Fibroblast of lung (primary cell): ENCODE measurements around the gene ACOXL. TPM values are rescaled to one million over a fixed set of nuclear protein-coding genes. Genes with fewer than 3 reads are reported as not detected.

ENCODE experiments used
- DNase-seq, 2 donors: peaks; one replicate each; pipeline versions ENCODE4 v3.0.0 to v3.0.0-alpha.2; 2010; ENCODE audit warnings: low read depth in 2 of 2
- H2AFZ ChIP-seq: 2 replicates; pipeline ENCODE4 v1.5.1; 2012; ENCODE audit warnings: low read length, control low read depth, inconsistent platforms
- H3K27ac ChIP-seq: 2 replicates; pipeline ENCODE4 v1.5.1; 2011; ENCODE audit warnings: low read length, control low read depth; ENCODE audit not compliant: insufficient read depth
- H3K27me3 ChIP-seq: 2 replicates; pipeline ENCODE4 v1.5.1; 2011; ENCODE audit warnings: mild to moderate bottlenecking, low read length; ENCODE audit not compliant: control insufficient read depth, insufficient read depth
- H3K36me3 ChIP-seq: 2 replicates; pipeline ENCODE4 v1.5.1; 2011; ENCODE audit warnings: low read length; ENCODE audit not compliant: control insufficient read depth, insufficient read depth
- H3K4me1 ChIP-seq: 2 replicates; pipeline ENCODE4 v1.5.1; 2011; ENCODE audit warnings: low read length; ENCODE audit not compliant: control insufficient read depth, insufficient read depth; ENCODE audit errors: extremely low read depth
- H3K4me2 ChIP-seq: 2 replicates; pipeline ENCODE4 v1.5.1; 2011; ENCODE audit warnings: low read length, control low read depth; ENCODE audit not compliant: insufficient read depth; ENCODE audit errors: extremely low read depth
- H3K4me3 ChIP-seq, 4 experiments: fragments of 200-600 bp in 1 of 4; sonication (generic) in 1 of 4; replicated peaks in 1 of 4; 2 replicates each; pipeline ENCODE4 v1.5.1; 2011 to 2016; ENCODE audit warnings: low read length in 4 of 4, low read depth in 3 of 4, mild to moderate bottlenecking in 3 of 4, control low read depth in 2 of 4, inconsistent platforms in 1 of 4, mixed read lengths in 1 of 4; ENCODE audit not compliant: insufficient read depth in 1 of 4; ENCODE audit errors: control extremely low read depth in 1 of 4
- H3K79me2 ChIP-seq: 2 replicates; pipeline ENCODE4 v1.5.1; 2012; ENCODE audit warnings: mild to moderate bottlenecking, low read length, inconsistent platforms; ENCODE audit not compliant: control insufficient read depth, insufficient read depth
- H3K9ac ChIP-seq: 2 replicates; pipeline ENCODE4 v1.5.1; 2011; ENCODE audit warnings: mild to moderate bottlenecking, low read length, control low read depth; ENCODE audit not compliant: insufficient read depth
- H3K9me3 ChIP-seq: 2 replicates; pipeline ENCODE4 v1.5.1; 2012; ENCODE audit warnings: low read depth, low read length; ENCODE audit not compliant: control insufficient read depth, insufficient read depth
- H4K20me1 ChIP-seq: 2 replicates; pipeline ENCODE4 v1.5.1; 2011; ENCODE audit warnings: low read length; ENCODE audit not compliant: control insufficient read depth, insufficient read depth; ENCODE audit errors: extremely low read depth
- EZH2 ChIP-seq: IDR thresholded peaks from 2 replicates; pipeline ENCODE4 v1.5.1; 2012; ENCODE audit warnings: low read length, control low read depth, mild to moderate bottlenecking; ENCODE audit errors: missing control alignments
- polyA plus RNA-seq, 2 donors: library from polyadenylated mRNA; depleted of rRNA in 1 of 2; stranded (reverse) in 1 of 2; unstranded in 1 of 2; fragments of >200 nt; gene quantifications; 2 replicates each; pipeline ENCODE4 v1.2.1, GENCODE V29; 2011 to 2012; ENCODE audit warnings: missing spikeins in 1 of 2
- total RNA-seq: library from RNA; depleted of rRNA; stranded (reverse); fragments of >200 nt; gene quantifications from 2 replicates; pipeline ENCODE4 v1.2.1, GENCODE V29; 2014
- TF ChIP-seq, protein P1 (sequence below), 2 donors: IDR thresholded peaks in 1 of 2; conservative IDR thresholded peaks in 1 of 2; 1 replicate in 1 of 2; 2 replicates in 1 of 2; pipeline ENCODE4 v1.5.1; 2011 to 2012; ENCODE audit warnings: low read length in 2 of 2, control low read depth in 1 of 2, inconsistent platforms in 1 of 2, low read depth in 1 of 2, mild to moderate bottlenecking in 1 of 2

ACOXL gene
- total and polyA plus RNA-seq, 2 donors (not counting 1 experiment from before 2014, with no cell fraction given): not detected

- Histone ChIP-seq H2AFZ (no peak overlapping the region), H3K4me2 (no peak overlapping the region), H3K4me1 (no peaks in the 10 kb centered on the region), H3K9me3 (no peaks in the 10 kb centered on the region), H4K20me1 (no peaks in the 10 kb centered on the region), H3K79me2 (no peaks in the 10 kb centered on the region), H3K9ac (no peak overlapping the region), H3K27ac (no peak overlapping the region), H3K4me3 (no peak overlapping the region), H3K36me3 (no peaks in the 10 kb centered on the region), H3K27me3 (peaks cover 32% of the 10 kb centered on the region)
- peak in 1 of 2 donors; percentile 21 for DNase-seq
- no peak for TF ChIP-seq EZH2
- TF ChIP-seq, protein P1, sequence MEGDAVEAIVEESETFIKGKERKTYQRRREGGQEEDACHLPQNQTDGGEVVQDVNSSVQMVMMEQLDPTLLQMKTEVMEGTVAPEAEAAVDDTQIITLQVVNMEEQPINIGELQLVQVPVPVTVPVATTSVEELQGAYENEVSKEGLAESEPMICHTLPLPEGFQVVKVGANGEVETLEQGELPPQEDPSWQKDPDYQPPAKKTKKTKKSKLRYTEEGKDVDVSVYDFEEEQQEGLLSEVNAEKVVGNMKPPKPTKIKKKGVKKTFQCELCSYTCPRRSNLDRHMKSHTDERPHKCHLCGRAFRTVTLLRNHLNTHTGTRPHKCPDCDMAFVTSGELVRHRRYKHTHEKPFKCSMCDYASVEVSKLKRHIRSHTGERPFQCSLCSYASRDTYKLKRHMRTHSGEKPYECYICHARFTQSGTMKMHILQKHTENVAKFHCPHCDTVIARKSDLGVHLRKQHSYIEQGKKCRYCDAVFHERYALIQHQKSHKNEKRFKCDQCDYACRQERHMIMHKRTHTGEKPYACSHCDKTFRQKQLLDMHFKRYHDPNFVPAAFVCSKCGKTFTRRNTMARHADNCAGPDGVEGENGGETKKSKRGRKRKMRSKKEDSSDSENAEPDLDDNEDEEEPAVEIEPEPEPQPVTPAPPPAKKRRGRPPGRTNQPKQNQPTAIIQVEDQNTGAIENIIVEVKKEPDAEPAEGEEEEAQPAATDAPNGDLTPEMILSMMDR (conservative IDR thresholded peaks at IDR 0.05 in 1 of 2, IDR thresholded peaks at IDR 0.05 in 1 of 2; ENCODE audit: low read depth in 1 of 2, low read length in 2 of 2): no peak
Measured at GRCh38 chr2:111049792-111050640, 317.6 kb downstream of the ACOXL start.

DNA sequence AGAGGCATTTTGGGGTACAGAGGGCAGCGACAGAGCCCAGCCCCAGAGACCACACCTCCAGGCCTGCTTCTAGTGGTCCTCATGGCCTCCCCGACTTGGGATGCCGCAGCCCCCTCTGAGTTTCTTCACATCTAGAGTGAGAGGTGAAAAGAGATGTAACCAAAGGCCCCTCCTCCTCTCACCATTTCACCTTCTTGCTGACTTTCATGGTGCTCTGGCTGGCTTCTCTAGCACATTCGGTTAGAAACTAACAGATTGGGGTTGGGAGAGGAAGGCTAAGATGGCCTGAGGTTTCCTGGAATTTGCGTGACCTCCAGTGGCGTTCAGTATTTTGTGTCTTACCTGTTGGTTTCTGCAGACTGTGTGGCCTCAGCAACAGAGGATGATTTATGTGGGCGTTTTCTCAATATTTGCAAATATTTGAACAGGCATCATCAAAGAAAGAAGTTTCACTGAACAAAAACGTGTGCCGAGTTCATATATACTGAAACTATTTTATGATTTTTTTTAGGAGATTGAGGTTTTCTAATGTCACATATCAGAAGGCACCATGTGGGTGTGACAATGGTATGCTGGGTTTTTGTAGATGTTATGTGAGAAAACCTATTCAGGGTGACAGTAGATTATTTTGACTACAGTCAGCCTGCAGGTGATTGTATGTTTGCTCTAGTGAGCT lies 318.5 kb downstream of the ACOXL start:
- DNase-seq: no peak
- peaks cover 30% of the 10 kb centered on the region for H3K27me3 ChIP-seq

DNA sequence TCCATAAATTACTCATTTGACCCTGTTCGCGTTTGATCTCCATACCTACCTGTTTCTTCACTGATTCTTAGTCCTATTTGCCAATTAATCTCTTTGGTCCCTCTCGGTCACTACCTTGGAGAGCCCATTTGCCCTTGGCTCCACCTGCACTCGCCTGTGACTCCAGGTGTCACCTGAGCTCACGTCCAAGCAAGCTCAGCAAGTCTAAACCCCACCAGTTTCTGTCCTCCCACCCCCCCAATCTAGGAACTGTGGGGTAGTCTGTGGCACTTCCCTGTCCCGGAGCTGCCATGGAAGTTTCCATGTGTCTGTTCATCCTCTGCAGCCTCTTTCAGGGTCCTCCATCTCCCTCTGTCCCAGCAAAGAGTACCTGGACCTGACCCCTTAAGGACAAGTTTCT lies 320.2 kb downstream of the ACOXL start:
- Histone ChIP-seq H3K4me2 (no peak overlapping the region), H3K4me1 (no peaks in the 10 kb centered on the region), H3K9ac (no peak overlapping the region), H3K4me3 (no peak overlapping the region), H3K36me3 (no peaks in the 10 kb centered on the region), H4K20me1 (no peaks in the 10 kb centered on the region), H2AFZ (no peak overlapping the region), H3K27ac (no peak overlapping the region), H3K27me3 (peaks cover 21% of the 10 kb centered on the region), H3K9me3 (no peaks in the 10 kb centered on the region), H3K79me2 (no peaks in the 10 kb centered on the region)
- DNase-seq: no peak
- no peak for TF ChIP-seq EZH2
- TF ChIP-seq, protein P1 (conservative IDR thresholded peaks at IDR 0.05 in 1 of 2, IDR thresholded peaks at IDR 0.05 in 1 of 2; ENCODE audit: low read depth in 1 of 2, low read length in 2 of 2): no peak

More for the DNA sequence above, 318.5 kb downstream of the ACOXL start:
- Histone ChIP-seq H3K9ac (no peak overlapping the region), H3K79me2 (no peaks in the 10 kb centered on the region), H3K36me3 (no peaks in the 10 kb centered on the region), H3K4me1 (no peaks in the 10 kb centered on the region), H2AFZ (no peak overlapping the region), H4K20me1 (no peaks in the 10 kb centered on the region), H3K9me3 (no peaks in the 10 kb centered on the region), H3K27ac (no peak overlapping the region), H3K4me3 (no peak overlapping the region), H3K4me2 (no peak overlapping the region)
- TF ChIP-seq, protein P1 (conservative IDR thresholded peaks at IDR 0.05 in 1 of 2, IDR thresholded peaks at IDR 0.05 in 1 of 2; ENCODE audit: low read depth in 1 of 2, low read length in 2 of 2): no peak
- no peak for TF ChIP-seq EZH2
